H9 (cell line): ENCODE results near the gene DPH6. TPM values are rescaled to one million over a fixed set of nuclear protein-coding genes. Genes with fewer than 3 reads are reported as not detected.

Experiments used
- DNase-seq: peaks from one replicate; pipeline ENCODE4 v3.0.0-alpha.2; 2017
- H2AFZ ChIP-seq: one replicate; pipeline ENCODE4 v1.6.1; 2013; ENCODE audit warnings: mild to moderate bottlenecking, low read length, control low read depth, moderate library complexity
- H2AK5ac ChIP-seq: 2 replicates; pipeline ENCODE4 v1.6.1; 2013; ENCODE audit warnings: low read length, control low read depth, mixed read lengths; ENCODE audit not compliant: insufficient read length
- H2BK120ac ChIP-seq: one replicate; pipeline ENCODE4 v1.6.1; 2013; ENCODE audit warnings: low read depth, mild to moderate bottlenecking, low read length, control low read depth, inconsistent platforms; ENCODE audit not compliant: poor library complexity, severe bottlenecking
- H2BK12ac ChIP-seq: 2 replicates; pipeline ENCODE4 v1.6.1; 2013; ENCODE audit warnings: low read length, control low read depth, mixed read lengths, low read depth; ENCODE audit not compliant: insufficient read length
- H2BK15ac ChIP-seq: 2 replicates; pipeline ENCODE4 v1.6.1; 2013; ENCODE audit warnings: low read depth, low read length, control low read depth
- H2BK20ac ChIP-seq: one replicate; pipeline ENCODE4 v1.6.1; 2013; ENCODE audit warnings: low read depth, mild to moderate bottlenecking, low read length, control low read depth, inconsistent platforms; ENCODE audit not compliant: poor library complexity, severe bottlenecking
- H2BK5ac ChIP-seq: 2 replicates; pipeline ENCODE4 v1.6.1; 2013; ENCODE audit warnings: low read length, control low read depth, mixed read lengths; ENCODE audit not compliant: insufficient read length
- H3K14ac ChIP-seq: 2 replicates; pipeline ENCODE4 v1.6.1; 2013; ENCODE audit warnings: low read length, control low read depth; ENCODE audit not compliant: insufficient read depth
- H3K18ac ChIP-seq: 2 replicates; pipeline ENCODE4 v1.6.1; 2013; ENCODE audit warnings: low read depth, mild to moderate bottlenecking, mixed read lengths, low read length, control low read depth; ENCODE audit not compliant: insufficient read length
- H3K23ac ChIP-seq: 2 replicates; pipeline ENCODE4 v1.6.1; 2013; ENCODE audit warnings: low read length, control low read depth, mixed read lengths, low read depth; ENCODE audit not compliant: insufficient read length
- H3K23me2 ChIP-seq: 2 replicates; pipeline ENCODE4 v1.6.1; 2013; ENCODE audit warnings: low read depth, mild to moderate bottlenecking, mixed read lengths, low read length, control low read depth; ENCODE audit not compliant: insufficient read length, poor library complexity, severe bottlenecking
- H3K27ac ChIP-seq: 2 replicates; pipeline ENCODE4 v1.5.1; 2013; ENCODE audit warnings: low read length, control low read depth, mixed read lengths, low read depth; ENCODE audit not compliant: insufficient read length
- H3K27me3 ChIP-seq: 2 replicates; pipeline ENCODE4 v1.6.1; 2013; ENCODE audit warnings: low read length, control low read depth, inconsistent platforms; ENCODE audit not compliant: insufficient read depth
- H3K4ac ChIP-seq: 2 replicates; pipeline ENCODE4 v1.6.1; 2013; ENCODE audit warnings: low read depth, mild to moderate bottlenecking, control low read depth, inconsistent platforms, low read length, moderate library complexity
- H3K4me1 ChIP-seq: 2 replicates; pipeline ENCODE4 v1.6.1; 2013; ENCODE audit warnings: low read length, control low read depth, inconsistent platforms; ENCODE audit not compliant: insufficient read depth
- H3K4me2 ChIP-seq: 2 replicates; pipeline ENCODE4 v1.6.1; 2013; ENCODE audit warnings: low read length, control low read depth, mixed read lengths; ENCODE audit not compliant: insufficient read length, insufficient read depth
- H3K56ac ChIP-seq: 2 replicates; pipeline ENCODE4 v1.6.1; 2013; ENCODE audit warnings: low read depth, mild to moderate bottlenecking, mixed read lengths, low read length, control low read depth; ENCODE audit not compliant: insufficient read length
- H3K79me1 ChIP-seq: 2 replicates; pipeline ENCODE4 v1.6.1; 2013; ENCODE audit warnings: low read depth, mild to moderate bottlenecking, moderate library complexity, low read length, control low read depth, inconsistent platforms; ENCODE audit not compliant: insufficient read depth, poor library complexity, severe bottlenecking
- H3K79me2 ChIP-seq: 2 replicates; pipeline ENCODE4 v1.6.1; 2013; ENCODE audit warnings: low read length, control low read depth, inconsistent platforms; ENCODE audit not compliant: insufficient read depth
- H3K9ac ChIP-seq: 2 replicates; pipeline ENCODE4 v1.6.1; 2013; ENCODE audit warnings: low read length, control low read depth, mixed read lengths; ENCODE audit not compliant: insufficient read length; ENCODE audit errors: extremely low read depth
- H3K9me3 ChIP-seq: one replicate; pipeline ENCODE4 v1.6.1; 2013; ENCODE audit warnings: low read depth, low read length, inconsistent platforms; ENCODE audit not compliant: control insufficient read depth
- H3T11ph ChIP-seq: one replicate; pipeline ENCODE4 v1.6.1; 2013; ENCODE audit warnings: mild to moderate bottlenecking, low read length, control low read depth, inconsistent platforms
- H4K20me1 ChIP-seq: one replicate; pipeline ENCODE4 v1.6.1; 2013; ENCODE audit not compliant: control insufficient read depth, insufficient read length, insufficient read depth
- H4K5ac ChIP-seq: 2 replicates; pipeline ENCODE4 v1.6.1; 2013; ENCODE audit warnings: low read depth, mild to moderate bottlenecking, mixed read lengths, low read length, control low read depth; ENCODE audit not compliant: insufficient read length
- H4K8ac ChIP-seq: replicated peaks from 2 replicates; pipeline ENCODE4 v1.6.1; 2013; ENCODE audit warnings: low read length, control low read depth, mixed read lengths, low read depth; ENCODE audit not compliant: insufficient read length
- H4K91ac ChIP-seq: 2 replicates; pipeline ENCODE4 v1.6.1; 2013; ENCODE audit warnings: low read depth, mild to moderate bottlenecking, moderate library complexity, mixed read lengths, low read length, control low read depth; ENCODE audit not compliant: insufficient read length
- H3K27ac Mint-ChIP-seq, 3 experiments: 2 replicates in 2 of 3; 3 replicates in 1 of 3; pipeline ENCODE4 v1.8.0; 2020 to 2021; ENCODE audit warnings: mixed read lengths in 3 of 3, mild to moderate bottlenecking in 1 of 3, moderate library complexity in 1 of 3
- H3K27me3 Mint-ChIP-seq: 2 replicates; pipeline ENCODE4 v1.8.0; 2021; ENCODE audit warnings: low read depth, mild to moderate bottlenecking, moderate library complexity, mixed read lengths
- H3K36me3 Mint-ChIP-seq, 3 experiments: 2 replicates in 2 of 3; 3 replicates in 1 of 3; pipeline ENCODE4 v1.8.0; 2020 to 2021; ENCODE audit warnings: low read depth in 3 of 3, mixed read lengths in 3 of 3; ENCODE audit not compliant: insufficient read depth in 1 of 3
- H3K4me1 Mint-ChIP-seq, 2 experiments: 2 replicates each; pipeline ENCODE4 v1.8.0; 2020; ENCODE audit warnings: mixed read lengths in 2 of 2
- H3K4me3 Mint-ChIP-seq, 2 experiments: 2 replicates in 1 of 2; 3 replicates in 1 of 2; pipeline ENCODE4 v1.8.0; 2020 to 2021; ENCODE audit warnings: mild to moderate bottlenecking in 2 of 2, mixed read lengths in 2 of 2, moderate library complexity in 1 of 2
- H3K9me3 Mint-ChIP-seq, 2 experiments: 2 replicates in 1 of 2; 3 replicates in 1 of 2; pipeline ENCODE4 v1.8.0; 2020; ENCODE audit warnings: mild to moderate bottlenecking in 2 of 2, mixed read lengths in 2 of 2, moderate library complexity in 1 of 2
- CTCF ChIP-seq: fragments of 200-600 bp; sonication (generic); conservative IDR thresholded peaks from 3 replicates; pipeline ENCODE4 v1.8.0; 2021; ENCODE audit warnings: antibody characterized with exemption, mild to moderate bottlenecking
- WGBS: extraction: QIAGEN DNeasy Blood & Tissue Kit; methylation state at CpG from one replicate; pipeline ENCODE4 v1.1.7; 2013; ENCODE audit warnings: missing lambda C conversion rate, low lambda C conversion rate, mixed read lengths; ENCODE audit not compliant: insufficient read length; ENCODE audit errors: extremely low coverage; 5-methylcytosine and 5-hydroxymethylcytosine counted together
- total RNA-seq: library from RNA; stranded (reverse); gene quantifications from 2 replicates; pipeline ENCODE4 v1.2.1, GENCODE V29; 2021

DPH6 gene
- total RNA-seq, 1 experiment from 2014 or later, result 42.0 TPM

GRCh38 chr15:35349916-35350315 is 196.0 kb downstream of the DPH6 start:
- Histone ChIP-seq H4K5ac (no peak overlapping the region), H4K8ac (no peak overlapping the region), H3K23me2 (no peaks in the 10 kb centered on the region), H3K56ac (no peak overlapping the region), H3K23ac (no peak overlapping the region), H2BK20ac (no peak overlapping the region), H2BK15ac (no peak overlapping the region), H2BK120ac (no peak overlapping the region), H3K4ac (no peak overlapping the region), H3K4me2 (no peak overlapping the region), H3K9me3 (no peaks in the 10 kb centered on the region), H3T11ph (no peak overlapping the region), H3K79me1 (no peaks in the 10 kb centered on the region), H3K79me2 (no peaks in the 10 kb centered on the region), H2AK5ac (no peak overlapping the region), H3K18ac (no peak overlapping the region), H4K91ac (no peak overlapping the region), H3K9ac (no peak overlapping the region), H2AFZ (no peak overlapping the region), H3K14ac (no peak overlapping the region), H3K27ac (no peak overlapping the region), H3K27me3 (no peaks in the 10 kb centered on the region), H4K20me1 (no peaks in the 10 kb centered on the region), H2BK5ac (no peak overlapping the region), H2BK12ac (no peak overlapping the region), H3K4me1 (no peaks in the 10 kb centered on the region)
- Mint-ChIP-seq H3K9me3 (peaks cover 7% of the 10 kb centered on the region in 2 experiments; a peak in 4 of 5 replicates), H3K4me3 (no peak overlapping the region), H3K36me3 (peaks cover 0 to 6% (median 2%) of the 10 kb centered on the region in 3 experiments; a peak in 4 of 7 replicates), H3K27ac (no peak overlapping the region), H3K4me1 (no peaks in the 10 kb centered on the region), H3K27me3 (no peaks in the 10 kb centered on the region; the same call in 1 of the 2 replicates)
- no peak for DNase-seq
- no peak for TF ChIP-seq CTCF
- no CpG with 5 or more reads among the region's 3 CpGs for WGBS
